ENCODE measurements around the gene NAA38. TPM values are rescaled to one million over a fixed set of nuclear protein-coding genes. Genes with fewer than 3 reads are reported as not detected.
A peak's percentile ranks its signal among the peaks of the same experiment; 100 is the strongest.
"Not testable (repeated sequence)": the region's sequence is repeated elsewhere in the genome, so short reads cannot be mapped to it uniquely, and the experiment has no call there.

Gene NAA38
- total and polyA plus RNA-seq, 2 experiments from 2014 or later: 17.1 to 74.8 TPM

- peaks cover 3% of the 10 kb centered on the region for H3K4me1 Mint-ChIP-seq
- H3K4me1 ChIP-seq (ENCODE audit: insufficient read depth): peaks cover 3% of the 10 kb centered on the region; the same call in 1 of the 2 replicates
- H3K36me3 ChIP-seq (ENCODE audit: insufficient read depth): no peaks in the 10 kb centered on the region
- H3K4me3 ChIP-seq: no peak overlapping the region
- no peaks in the 10 kb centered on the region for H3K9me3 Mint-ChIP-seq
- no peaks in the 10 kb centered on the region for H3K9me2 ChIP-seq (ENCODE audit: insufficient read depth)
- DNase-seq (ENCODE audit: low spot score) (no peak), ATAC-seq (no peak)
- no peaks in the 10 kb centered on the region for H3K27me3 ChIP-seq (ENCODE audit: insufficient read depth)
- H3K27ac ChIP-seq (ENCODE audit: low read depth): no peak overlapping the region
- H3K27me3 Mint-ChIP-seq (ENCODE audit: insufficient read depth, low read depth, poor library complexity): no peaks in the 10 kb centered on the region
- H2AFZ ChIP-seq: no peak overlapping the region
- H3K27ac Mint-ChIP-seq: no peak overlapping the region
- H3K4me3 Mint-ChIP-seq: no peak overlapping the region
- H3K36me3 Mint-ChIP-seq (ENCODE audit: low read depth): peaks cover 9% of the 10 kb centered on the region
- peaks cover 2% of the 10 kb centered on the region for H4K20me1 ChIP-seq (replicated peaks; ENCODE audit: insufficient read depth)
- TF ChIP-seq JUNB (IDR thresholded peaks at IDR 0.05; ENCODE audit: unreplicated experiment) (no peak), ZNF462 (CRISPR knock-in tag; IDR thresholded peaks at IDR 0.05) (no peak), EZH2phosphoT487 (IDR thresholded peaks at IDR 0.05; ENCODE audit: unreplicated experiment) (no peak), NANOG (IDR thresholded peaks at IDR 0.05; ENCODE audit: borderline replicate concordance) (no peak), ZNF331 (CRISPR knock-in tag; IDR thresholded peaks at IDR 0.05; ENCODE audit: low read depth) (peak; percentile 41; the same call in 1 of the 2 replicates), STAT1 (IDR thresholded peaks at IDR 0.05; ENCODE audit: unreplicated experiment) (no peak)
- no peak overlapping the region for H3K4me2 ChIP-seq
- H3K79me2 ChIP-seq (replicated peaks; ENCODE audit: insufficient read depth): no peaks in the 10 kb centered on the region
- H3F3A ChIP-seq (replicated peaks; ENCODE audit: low read depth): no peaks in the 10 kb centered on the region
These were observed 7.8 kb upstream of the NAA38 start for GRCh38 chr17:7864995-7865650.

- not testable (repeated sequence) for H3K4me3 ChIP-seq; H3K9me2 ChIP-seq (ENCODE audit: insufficient read depth); H3K27me3 ChIP-seq (ENCODE audit: insufficient read depth); H3K27ac ChIP-seq (ENCODE audit: low read depth); H4K20me1 ChIP-seq (replicated peaks; ENCODE audit: insufficient read depth); H3K79me2 ChIP-seq (replicated peaks; ENCODE audit: insufficient read depth); H3K36me3 Mint-ChIP-seq (ENCODE audit: low read depth); H3K9me3 Mint-ChIP-seq; H3F3A ChIP-seq (replicated peaks; ENCODE audit: low read depth); H3K4me2 ChIP-seq; H3K4me1 Mint-ChIP-seq; H3K4me3 Mint-ChIP-seq; DNase-seq (ENCODE audit: low spot score); H2AFZ ChIP-seq; H3K27ac Mint-ChIP-seq; H3K36me3 ChIP-seq (ENCODE audit: insufficient read depth); ATAC-seq; H3K4me1 ChIP-seq (ENCODE audit: insufficient read depth); H3K27me3 Mint-ChIP-seq (ENCODE audit: insufficient read depth, low read depth, poor library complexity)
These were observed 7.0 kb upstream of the NAA38 start for GRCh38 chr17:7864384-7864783.
